NCI-H2196 (cell line): ENCODE results near the gene HSF5.

ENCODE experiments used
- DNase-seq: peaks from one replicate; lab custom pipeline; 2025; ENCODE audit not compliant: unreplicated experiment; lab: John Stamatoyannopoulos, UW

HSF5 gene, protein sequence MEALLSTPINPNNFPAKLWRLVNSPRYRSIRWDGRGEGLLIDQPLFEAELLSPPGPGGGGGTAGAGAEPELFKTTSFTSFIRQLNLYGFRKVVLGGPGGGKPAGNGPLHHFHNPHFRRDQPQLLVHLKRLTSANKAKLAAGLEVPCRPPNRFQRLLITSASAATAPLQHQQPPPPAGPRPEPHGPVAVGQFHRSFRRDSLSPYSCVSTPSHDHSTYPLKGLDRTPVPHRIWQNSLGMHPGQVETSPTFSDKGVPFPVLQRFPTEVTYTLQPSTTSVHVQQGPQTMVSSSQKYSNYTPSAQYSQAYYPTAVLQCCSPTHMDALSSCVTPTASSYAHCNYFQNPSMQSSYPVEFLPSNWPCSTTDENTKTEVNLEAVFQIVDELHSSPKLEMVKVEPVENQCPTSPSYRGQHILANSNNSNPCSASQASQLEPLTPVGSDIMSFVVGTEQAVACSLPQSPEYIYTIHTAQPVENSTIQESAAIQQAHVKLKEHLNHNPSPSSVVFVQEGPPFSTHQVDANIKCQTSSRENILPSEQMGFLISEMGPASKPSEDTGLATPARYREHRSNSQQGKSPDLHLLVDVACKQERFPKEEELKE

GRCh38 chr17:58487589-58488427, at the start of gene HSF5:
HSF5 (minus strand) TSS chr17:58488408; CDS start chr17:58488274, 134 bp downstream.
- no peak for DNase-seq

GRCh38 chr17:58537266-58537665, 49.1 kb upstream of the HSF5 start:
- DNase-seq = no peak

- DNase-seq = no peak
Measured at GRCh38 chr17:58536542-58536941, 48.3 kb upstream of the HSF5 start.

DNA sequence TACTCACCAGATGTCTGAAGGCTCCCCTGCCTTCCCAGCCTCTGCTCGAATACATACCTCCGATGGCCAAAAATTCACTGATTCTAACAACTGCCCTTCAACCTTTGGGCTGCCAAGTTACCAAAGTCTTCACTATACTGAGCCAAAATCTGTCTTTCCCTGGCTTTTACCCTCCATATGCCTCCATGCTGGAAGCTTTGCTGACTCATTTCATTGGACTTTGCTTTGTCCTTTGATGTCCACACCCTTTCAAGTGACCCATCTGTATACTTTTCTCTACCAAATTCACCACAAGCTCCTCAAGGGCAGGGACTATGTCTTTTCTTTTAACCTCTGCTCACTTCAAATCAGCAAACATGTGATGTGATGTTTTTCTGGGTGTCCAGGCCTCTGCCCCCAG, 47.2 kb upstream of the HSF5 start:
- DNase-seq = no peak

DNA sequence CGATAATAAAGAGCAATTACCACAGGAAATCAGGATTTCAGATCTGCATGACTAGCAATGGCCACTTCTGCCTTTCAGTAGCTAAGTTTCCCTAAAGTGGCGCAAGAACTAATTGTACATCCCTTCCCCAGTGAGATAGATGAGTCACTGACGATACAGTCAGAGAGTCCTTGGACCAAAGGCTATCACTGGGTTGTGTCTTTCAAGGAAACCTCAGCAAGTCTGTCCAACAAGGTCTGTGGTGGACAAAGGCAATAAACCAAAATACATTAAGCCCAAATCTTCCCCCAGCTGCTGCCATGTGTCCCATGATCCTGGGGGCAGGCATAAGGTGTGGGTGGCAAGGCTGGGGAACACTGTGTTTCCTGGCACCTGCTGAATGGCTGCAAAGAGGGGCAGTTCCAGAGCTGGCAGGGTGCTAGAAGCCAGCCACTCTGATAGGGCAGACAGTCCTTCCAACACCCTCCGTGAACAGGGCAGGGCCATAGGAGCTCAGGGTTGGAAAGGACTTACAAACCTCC, 46.8 kb upstream of the HSF5 start:
- no peak for DNase-seq

GRCh38 chr17:58534331-58534730, 46.1 kb upstream of the HSF5 start:
- DNase-seq = no peak

DNA sequence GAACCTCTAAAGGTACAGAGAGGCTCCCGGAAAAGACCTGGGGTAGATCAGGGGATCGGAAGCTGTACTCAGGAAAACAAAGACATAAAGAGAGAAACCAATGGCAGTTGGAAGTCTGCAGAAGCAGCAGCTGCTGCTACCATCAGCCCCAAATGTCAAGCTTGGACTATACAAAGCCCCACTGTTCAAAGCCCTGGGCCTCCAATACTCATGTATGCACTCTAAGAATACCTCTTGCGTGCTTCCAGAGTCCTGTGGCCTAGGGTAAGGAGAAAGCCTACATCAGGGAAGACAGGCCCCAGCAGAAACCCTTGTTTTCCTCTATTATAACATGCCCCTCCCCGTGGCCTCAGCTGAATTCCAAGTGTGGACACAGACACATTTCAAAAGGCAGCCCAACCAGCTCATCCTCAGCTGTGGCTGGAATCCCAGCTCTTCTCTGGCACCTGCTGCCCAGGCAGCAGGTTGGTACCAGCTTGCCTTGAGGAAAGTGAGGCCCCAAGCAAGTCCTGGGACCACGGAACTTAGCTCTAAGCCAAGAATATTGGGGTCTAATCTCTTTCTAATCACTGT, 45.5 kb upstream of the HSF5 start:
- DNase-seq = no peak

GRCh38 chr17:58532555-58532951, 44.3 kb upstream of the HSF5 start:
- DNase-seq = no peak

GRCh38 chr17:58531661-58532554, 43.7 kb upstream of the HSF5 start:
- peak; percentile 55 for DNase-seq

DNA sequence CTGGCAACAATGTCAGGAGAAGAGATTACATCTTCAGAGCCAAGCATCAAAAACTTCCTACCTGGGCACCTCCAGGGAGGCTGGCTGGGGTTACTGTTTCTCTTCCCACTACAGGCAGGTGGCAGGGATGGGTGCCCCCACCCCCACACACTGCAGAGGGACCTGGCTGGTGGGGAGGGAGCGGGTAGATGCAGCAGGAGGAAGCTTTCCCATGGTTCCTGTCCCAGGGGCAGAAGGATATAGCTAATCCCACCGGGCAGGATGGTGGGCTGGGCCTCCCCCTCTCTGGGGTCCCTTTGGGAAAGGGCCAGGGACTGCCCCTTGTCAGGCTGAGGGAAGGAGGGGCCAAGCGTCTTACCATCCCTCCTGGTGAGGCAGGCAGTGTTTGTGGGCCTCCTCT, 42.9 kb upstream of the HSF5 start:
- no peak for DNase-seq

DNA sequence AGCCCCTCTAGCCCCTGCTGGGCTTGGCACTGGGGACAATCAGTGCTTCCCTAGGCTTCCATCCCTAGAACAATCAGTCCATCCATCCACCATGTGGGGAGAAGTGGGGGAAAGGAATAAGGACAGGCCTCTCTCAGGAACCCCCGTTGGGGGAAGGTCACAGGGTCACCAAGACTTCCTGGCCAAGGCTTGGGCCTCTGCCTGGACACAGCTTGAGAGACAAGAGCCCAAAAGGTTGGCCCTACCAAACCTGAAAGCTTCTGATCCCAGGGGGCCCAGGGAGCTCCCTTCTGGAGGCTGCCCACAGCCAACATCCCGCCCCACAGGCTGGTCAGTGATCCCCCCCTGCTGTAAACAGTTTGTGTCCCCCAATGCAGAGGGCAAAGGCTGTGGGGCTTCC, 42.4 kb upstream of the HSF5 start:
- no peak for DNase-seq

DNA sequence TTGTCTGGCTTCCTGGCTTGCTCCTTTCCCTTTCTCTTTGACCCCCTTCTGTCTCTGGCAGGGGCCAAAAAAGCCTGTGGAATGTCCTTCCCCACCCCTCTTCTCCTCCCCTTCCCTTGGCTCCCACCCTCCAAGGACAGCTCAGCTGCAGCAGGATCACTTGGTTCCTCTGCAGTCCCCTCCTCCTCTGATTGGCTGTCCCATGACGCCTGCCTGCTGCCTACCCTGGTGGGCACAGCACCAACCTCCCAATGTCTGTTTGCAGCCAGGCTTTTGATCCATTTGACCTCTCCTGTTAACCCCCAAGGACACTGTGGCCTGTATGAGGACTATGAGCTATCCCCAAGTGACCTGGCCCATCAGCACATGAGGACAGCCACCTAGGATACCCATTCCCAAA, 41.1 kb upstream of the HSF5 start:
- DNase-seq = no peak

DNA sequence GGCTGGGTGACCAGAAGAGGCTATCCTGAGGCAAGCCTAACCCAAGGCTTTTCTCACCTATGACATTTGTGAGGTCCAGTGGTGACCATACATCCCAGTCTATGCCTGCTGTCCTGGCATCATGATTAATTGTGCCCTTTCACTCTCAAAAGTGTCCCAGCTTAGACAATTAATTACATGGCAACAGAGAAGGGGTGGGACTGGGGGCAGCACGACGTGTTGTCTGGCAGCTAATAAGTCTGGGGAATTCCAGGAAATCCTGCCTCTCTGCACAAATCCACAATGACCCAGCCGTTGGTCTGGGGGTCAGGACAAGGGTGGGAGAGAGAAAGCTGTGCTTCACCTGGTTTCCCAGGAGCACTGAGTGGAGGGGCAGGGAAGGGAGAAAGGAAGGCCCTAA, 40.2 kb upstream of the HSF5 start:
- DNase-seq = no peak

GRCh38 chr17:58527949-58528348, 39.7 kb upstream of the HSF5 start:
- no peak for DNase-seq

GRCh38 chr17:58527306-58527705, 39.1 kb upstream of the HSF5 start:
- DNase-seq = no peak

DNA sequence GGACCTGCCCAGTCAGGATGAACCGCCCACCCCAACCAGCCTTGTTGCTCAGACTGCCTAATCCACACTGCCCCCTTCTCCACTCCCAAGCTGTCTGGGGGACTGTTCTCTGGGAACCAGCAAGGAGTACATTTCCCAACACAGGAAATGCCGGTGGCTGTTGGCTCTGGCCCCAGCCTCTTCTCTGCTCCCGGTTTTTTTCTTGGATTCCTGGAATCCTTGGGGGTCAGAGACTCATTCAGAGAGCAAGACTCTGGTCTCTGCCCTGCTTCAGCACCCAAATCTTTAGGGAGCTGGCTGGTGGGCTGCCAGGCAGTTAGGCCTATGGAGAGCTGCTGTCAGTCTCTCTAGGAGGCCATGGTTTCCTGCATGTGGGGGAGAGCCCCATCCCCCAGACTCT, 37.0 kb upstream of the HSF5 start:
- no peak for DNase-seq

DNA sequence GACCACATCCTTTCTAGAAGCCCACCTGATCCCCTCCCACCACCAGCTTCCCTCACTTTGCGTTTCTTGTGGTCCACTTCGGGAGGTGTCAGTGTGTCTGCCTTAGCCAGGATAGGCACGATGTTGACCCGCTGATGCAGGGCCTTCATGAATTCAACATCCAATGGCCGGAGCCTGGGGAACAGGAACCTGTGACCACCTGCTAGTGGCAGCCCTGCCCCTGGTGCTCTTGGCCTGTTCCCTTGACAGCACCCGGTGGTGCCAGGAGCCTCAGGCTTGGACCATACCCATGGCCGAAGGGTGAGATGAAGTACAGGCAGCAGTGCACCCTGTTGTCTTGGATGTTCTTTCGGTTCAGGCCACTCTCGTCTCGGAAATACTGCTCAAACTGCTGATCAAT, 33.5 kb upstream of the HSF5 start:
- no peak for DNase-seq

- DNase-seq = no peak
Measured at GRCh38 chr17:58520843-58521430, 32.7 kb upstream of the HSF5 start.

GRCh38 chr17:58517928-58518609, 29.9 kb upstream of the HSF5 start:
- DNase-seq = peak; percentile 100
